SW 1271 (cell line): ENCODE results near the gene SH2B3.

Experiments used
- DNase-seq, 2 experiments: peaks; one replicate each; lab custom pipeline; 2025; lab: John Stamatoyannopoulos, UW

Gene SH2B3

DNA sequence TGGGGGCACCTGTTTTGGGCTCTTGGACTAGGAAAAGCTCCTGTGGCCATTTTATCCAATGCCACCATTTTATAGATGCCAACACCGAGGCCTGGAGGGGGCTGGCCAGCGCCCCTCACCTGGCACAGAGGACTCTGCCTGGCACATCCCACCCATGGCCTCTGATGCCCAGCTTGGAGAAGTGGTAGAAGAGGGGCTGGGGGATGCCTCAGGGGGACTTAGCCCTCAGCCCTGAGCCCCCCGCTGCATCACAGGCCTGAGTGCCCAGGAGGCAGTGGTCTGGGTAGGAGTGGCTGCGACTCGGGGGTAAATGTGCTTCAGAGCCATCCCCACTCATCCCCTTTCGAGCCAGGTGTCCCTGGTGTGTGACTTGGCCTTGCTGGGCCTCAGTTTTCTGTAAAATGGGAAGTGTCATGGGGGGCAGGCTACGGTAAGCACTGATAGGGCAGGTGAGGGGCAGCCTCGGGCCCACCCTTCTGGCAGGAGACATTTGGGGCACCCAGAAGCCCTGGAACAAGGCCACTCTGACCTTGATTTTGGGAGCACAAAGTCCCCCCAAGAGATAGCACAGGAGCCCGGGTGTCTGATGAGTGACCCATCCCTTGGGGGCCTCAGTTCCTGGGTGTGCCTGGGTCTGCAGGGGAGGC, 22.5 kb downstream of the SH2B3 start:
- no peak for DNase-seq

DNA sequence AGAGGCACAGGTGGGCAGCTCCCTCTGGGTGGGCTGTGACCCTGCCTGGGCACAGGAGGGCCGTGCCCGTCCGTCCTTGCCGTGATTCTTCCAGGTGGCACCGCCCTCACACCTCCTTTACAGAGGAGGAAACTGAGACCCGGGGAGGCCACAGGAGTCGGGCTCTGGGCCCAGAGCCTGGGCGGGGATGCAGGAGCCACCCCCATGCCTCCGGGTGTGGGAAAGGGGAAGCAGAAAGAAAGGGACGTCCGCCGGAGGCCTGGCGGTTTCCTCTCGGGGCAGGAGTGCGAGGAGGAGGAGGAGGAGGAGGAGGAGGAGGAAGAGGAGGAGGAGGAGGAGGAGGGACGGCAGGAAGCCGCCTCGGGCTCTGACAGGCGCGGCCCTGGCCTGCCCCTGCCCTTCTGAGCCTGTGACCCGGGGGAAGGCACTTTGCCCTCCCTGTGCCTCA, 23.0 kb downstream of the SH2B3 start:
- no peak for DNase-seq

- DNase-seq: no peak
Measured at GRCh38 chr12:111429828-111430432, 24.2 kb downstream of the SH2B3 start.

DNA sequence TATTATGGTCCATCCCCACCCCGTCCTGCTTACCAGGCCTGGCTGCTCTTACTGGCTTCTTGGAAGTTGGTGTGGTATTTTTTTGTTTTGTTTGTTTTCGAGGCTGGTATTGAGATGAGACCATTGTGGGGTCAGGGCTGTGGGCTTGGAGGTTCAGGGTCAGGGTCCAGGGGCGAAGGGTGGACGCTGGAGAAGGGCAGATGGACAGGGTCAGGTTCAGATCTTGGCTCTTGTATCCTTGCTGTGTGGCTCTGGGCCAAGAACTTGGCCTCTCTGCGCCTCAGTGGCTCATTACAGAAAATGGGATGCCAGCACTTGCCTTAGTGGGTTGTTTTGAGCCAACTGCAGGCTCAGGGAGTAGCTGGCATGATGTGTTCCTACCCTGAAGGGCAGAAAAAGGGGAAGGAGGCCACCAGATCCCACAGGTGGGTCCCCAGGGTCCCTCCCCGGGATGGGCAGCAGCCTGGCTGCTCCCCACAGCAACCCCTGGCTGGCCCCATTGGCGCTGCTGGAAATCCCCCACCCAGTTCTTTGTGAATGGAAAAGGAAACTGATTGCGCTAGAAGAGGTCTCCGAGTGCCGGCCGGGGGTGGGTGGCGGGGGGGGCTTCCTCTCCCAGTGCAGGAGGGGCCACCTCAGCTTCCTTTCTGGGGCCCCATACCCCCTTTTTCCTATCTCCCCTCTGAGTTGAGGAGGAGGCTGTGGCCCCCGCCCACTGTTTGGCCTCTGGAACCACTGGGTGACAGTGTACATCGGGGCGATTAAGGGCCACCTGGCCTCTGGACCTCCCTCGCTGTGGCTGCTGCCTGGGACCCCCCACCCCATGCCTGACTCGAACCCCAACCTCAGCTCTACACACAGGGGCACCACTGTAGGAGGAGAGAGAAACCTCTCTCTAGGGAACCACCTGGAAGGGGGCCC, 25.0 kb downstream of the SH2B3 start:
- no peak for DNase-seq

DNA sequence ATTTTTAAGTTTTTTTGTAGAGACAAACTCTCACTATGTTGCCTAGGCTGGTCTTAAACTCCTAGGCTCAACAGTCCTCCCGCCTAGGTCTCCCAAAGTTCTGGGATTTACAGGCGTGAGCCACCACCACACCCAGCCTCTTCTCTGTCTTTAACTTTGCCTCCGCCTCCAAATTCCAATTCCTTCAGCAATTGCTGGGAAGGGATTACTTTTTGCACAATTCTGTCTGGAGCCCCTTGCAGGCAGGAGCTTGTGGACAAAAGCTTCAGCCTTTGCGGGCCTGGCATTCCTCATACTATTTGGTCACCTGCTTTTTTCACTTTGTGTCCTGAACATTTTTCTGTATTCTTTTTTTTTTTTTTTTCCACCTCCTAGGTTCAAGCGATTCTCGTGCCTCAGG, 26.0 kb downstream of the SH2B3 start:
- no peak for DNase-seq

GRCh38 chr12:111434049-111434448, 28.3 kb downstream of the SH2B3 start:
- DNase-seq: no peak

DNA sequence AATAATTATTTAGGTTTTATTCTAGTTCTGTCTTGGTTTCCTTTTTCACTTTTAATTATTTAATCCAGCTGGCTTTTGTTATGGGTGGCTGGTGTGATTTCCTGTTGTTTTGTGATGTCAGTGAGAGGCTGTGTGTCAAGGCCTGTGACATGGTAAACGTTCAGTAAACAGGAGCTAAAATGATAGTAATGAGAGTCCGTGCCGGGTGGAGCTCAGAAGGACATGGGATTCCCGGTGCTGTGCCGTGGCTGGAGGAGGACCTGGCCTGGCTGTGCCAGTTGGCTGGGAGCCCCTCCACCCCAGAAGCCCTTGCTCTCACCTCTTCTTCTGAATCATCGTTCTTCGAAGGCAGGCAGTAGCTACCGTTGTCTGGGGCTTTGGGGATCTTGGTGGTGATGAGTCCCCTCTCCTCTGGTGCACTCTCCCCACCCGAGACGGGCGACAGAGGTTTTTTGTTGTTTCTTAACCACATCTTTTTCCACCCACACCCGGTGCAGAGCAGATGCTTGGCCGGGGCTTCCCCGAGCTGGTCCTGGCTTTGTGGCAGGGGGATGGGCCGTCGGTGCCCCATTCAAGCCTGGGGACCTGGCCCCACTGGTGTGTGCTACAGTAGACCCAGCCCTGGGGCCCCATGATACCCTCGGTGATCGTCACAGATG, 29.1 kb downstream of the SH2B3 start:
- DNase-seq: peak in 1 of 2 experiments; percentile 37

GRCh38 chr12:111435661-111436201, 30.0 kb downstream of the SH2B3 start:
- no peak for DNase-seq

GRCh38 chr12:111436266-111436665, 30.5 kb downstream of the SH2B3 start:
- DNase-seq: no peak

GRCh38 chr12:111436811-111437210, 31.1 kb downstream of the SH2B3 start:
- DNase-seq: no peak

- DNase-seq: peak; percentile 57 to 66
Measured at GRCh38 chr12:111437816-111438454, 32.2 kb downstream of the SH2B3 start.

GRCh38 chr12:111438481-111438880, 32.8 kb downstream of the SH2B3 start:
- peak in 1 of 2 experiments; percentile 66 for DNase-seq

GRCh38 chr12:111439657-111440151, 34.0 kb downstream of the SH2B3 start:
- no peak for DNase-seq

DNA sequence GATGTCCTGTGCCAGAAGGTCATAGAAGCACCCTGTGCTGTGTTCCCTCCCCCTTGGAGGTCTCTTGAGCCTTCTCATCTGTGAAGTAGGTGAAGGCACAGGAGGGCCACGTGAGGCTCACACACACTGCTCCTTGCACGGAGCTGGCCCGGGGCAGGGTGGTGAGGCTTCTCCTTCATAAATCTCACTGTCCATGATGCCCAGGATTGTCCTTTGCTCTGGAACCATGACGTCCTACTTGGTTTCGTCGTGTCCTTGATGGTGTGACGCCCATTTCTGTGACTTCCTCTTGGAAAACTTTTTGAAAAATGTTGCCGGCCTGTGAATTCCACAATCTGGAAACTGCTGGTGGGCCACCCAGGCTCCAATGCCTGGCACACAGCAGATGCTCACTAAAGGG, 34.4 kb downstream of the SH2B3 start:
- DNase-seq: no peak

DNA sequence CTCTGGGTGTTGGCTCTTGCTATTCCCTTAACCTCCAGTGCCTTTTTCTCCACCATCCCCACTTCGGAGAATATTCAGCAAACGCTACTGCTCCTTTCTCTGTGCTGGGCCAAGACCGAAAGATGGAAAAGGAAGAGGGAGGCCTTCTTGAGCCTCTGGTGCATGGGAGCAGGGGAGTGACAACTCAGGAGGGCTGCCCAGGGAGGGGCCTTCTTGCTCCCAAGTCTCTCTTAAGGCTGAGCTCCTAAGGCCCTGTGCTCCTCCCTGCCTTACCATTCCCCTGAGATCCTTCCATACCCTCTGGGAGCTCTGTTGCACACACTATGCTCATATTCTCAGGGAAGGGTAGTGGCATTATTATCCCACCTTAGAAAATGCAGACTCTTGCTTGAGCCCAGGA, 34.9 kb downstream of the SH2B3 start:
- no peak for DNase-seq

- no peak for DNase-seq
Measured at GRCh38 chr12:111441107-111441928, 35.6 kb downstream of the SH2B3 start.

DNA sequence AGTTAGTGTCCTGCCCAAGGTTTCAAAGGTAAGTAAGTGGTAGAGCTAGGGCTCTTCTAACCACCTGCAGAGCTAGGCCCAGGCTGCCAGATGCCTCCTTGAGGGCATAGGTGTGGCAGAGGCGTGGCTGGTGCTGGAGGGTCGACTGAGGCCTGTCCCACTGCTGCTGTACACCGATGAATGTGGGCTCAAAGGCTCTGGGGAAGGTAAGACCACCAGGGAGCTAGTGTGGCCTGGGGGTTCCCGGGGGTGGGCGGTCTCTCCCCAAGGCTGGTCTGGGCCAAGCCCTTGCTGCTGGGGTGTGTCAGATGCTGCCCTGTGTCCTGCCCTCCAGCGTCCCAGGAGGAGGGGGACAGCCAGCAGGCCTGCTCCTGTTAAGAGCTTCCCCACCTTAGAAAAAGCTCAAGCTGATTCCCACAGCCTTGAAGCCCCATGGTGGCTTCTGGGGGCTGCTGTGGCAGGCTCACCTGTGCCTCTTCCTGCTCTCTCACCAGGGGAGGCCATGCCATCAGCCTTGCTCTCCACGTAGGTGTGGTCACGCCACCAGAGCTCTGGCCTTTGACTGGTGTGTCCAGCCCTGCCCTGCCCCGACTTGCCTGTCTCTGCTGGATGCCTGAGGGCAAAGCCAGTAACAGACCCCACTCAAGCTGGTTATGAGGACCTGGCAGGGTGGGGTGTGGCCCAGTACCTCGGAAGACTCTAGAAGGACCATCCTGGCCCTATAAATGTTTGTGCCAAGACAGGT, 36.8 kb downstream of the SH2B3 start:
- no peak for DNase-seq

DNA sequence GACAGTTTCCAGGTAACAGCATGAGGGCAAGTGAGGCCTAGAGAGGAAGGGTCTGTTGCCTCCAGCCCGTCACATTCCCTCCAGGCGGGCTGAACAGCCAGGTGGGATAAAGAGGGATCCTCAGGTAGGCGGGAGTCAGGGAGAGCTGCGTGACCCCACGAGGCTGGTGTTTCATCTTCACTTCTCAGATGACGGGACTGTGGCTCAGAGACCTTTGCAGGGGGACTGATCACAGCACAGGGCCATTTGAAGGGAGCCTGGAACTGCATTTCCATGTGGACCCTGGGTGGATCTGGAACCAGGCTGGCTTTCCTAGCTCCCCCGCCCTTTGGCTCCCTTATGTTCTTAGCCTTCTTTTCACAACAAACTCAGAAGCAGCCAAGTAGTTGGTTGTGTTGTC, 37.4 kb downstream of the SH2B3 start:
- DNase-seq: no peak

GRCh38 chr12:111443586-111443985, 37.9 kb downstream of the SH2B3 start:
- DNase-seq: no peak
